Large intestine (tissue), 3 donors: ENCODE data around the gene GORAB. TPM values are rescaled to one million over a fixed set of nuclear protein-coding genes. Genes with fewer than 3 reads are reported as not detected.

Source experiments
- DNase-seq, 2 donors: peaks; one replicate each; pipeline versions ENCODE4 v3.0.0 to v3.0.0-alpha.2; 2013
- H3K27ac ChIP-seq: one replicate; pipeline ENCODE4 v1.5.1; 2013; ENCODE audit warnings: low read length
- H3K27me3 ChIP-seq: 2 replicates; pipeline ENCODE4 v1.6.1; 2013; ENCODE audit warnings: low read length; ENCODE audit not compliant: control insufficient read depth, insufficient read depth
- H3K36me3 ChIP-seq: 2 replicates; pipeline ENCODE4 v1.6.1; 2013; ENCODE audit warnings: low read length; ENCODE audit not compliant: control insufficient read depth, insufficient read depth
- H3K4me1 ChIP-seq: one replicate; pipeline ENCODE4 v1.6.1; 2013; ENCODE audit warnings: low read length; ENCODE audit not compliant: control insufficient read depth, insufficient read depth
- H3K4me3 ChIP-seq: one replicate; pipeline ENCODE4 v1.5.1; 2013; ENCODE audit warnings: low read length
- H3K9me3 ChIP-seq: one replicate; pipeline ENCODE4 v1.6.1; 2013; ENCODE audit warnings: mild to moderate bottlenecking, low read depth, low read length, moderate library complexity; ENCODE audit not compliant: control insufficient read depth
- WGBS: methylation state at CpG from one replicate; pipeline ENCODE4 v1.1.5; 2013; ENCODE audit warnings: low lambda C conversion rate; ENCODE audit not compliant: insufficient coverage; 5-methylcytosine and 5-hydroxymethylcytosine counted together
- polyA plus RNA-seq: library from polyadenylated mRNA; unstranded; fragments of 120-200 nt; gene quantifications from one replicate; pipeline ENCODE4 v1.2.1, GENCODE V29; 2013

Gene GORAB
- polyA plus RNA-seq, 1 donor, result 14.2 TPM

DNA sequence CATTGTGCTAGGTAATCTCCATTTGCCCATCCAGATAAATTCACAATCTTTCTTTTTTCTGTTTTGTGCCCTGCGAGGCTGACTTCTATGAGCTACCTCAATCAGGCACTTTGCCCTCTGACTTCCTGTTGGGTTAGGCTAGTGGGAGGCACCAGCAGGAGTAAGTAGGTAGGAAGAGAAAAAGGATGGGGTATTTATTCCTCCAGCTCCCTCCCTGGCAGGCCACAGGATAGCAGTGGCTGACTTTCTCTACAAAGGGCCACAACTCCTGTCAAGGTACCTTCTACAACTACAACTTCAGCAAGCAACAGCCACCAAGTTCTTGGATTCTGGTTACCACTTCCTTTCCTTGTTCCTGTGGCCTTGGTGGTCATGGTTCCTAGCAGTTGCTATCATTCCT, 18.8 kb upstream of the GORAB start:
- H3K27ac ChIP-seq, result no peak overlapping the region
- H3K36me3 ChIP-seq, result no peaks in the 10 kb centered on the region
- DNase-seq, result no peak
- peaks cover 3% of the 10 kb centered on the region for H3K27me3 ChIP-seq
- H3K4me3 ChIP-seq, result no peak overlapping the region
- no peaks in the 10 kb centered on the region for H3K9me3 ChIP-seq
- H3K4me1 ChIP-seq, result no peaks in the 10 kb centered on the region
- WGBS, result no CpG with 5 or more reads among the region's 1 CpG

DNA sequence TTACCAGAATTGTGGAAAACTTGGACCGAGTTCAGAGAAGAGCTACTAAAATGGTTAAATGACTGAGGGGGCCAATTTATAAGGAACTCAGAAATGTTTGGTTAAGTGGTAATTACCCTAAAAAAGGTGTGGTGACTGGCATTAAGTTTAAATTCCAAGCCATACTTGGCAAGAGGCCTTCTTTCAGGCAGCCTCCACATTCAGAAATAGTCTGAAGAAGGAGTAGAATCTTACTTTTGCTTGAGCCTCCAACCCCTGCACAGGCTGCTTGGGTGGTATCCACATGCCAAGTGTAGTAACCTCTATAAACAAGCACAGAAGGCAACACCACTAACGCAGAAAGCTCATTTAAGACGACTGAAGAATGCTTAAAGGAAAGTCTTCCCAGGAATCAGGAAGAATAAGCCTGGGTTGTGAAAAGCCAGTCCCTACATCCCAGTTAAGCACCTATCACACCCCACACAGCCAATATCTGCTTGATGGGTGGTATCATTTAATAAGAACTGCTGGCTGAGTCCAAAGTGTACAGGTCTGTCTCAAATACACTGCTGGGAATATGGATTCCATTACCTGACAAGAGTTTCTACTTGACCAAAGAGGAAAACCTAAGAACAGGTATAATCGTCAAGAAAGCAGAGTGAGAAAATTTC, 13.7 kb upstream of the GORAB start:
- DNase-seq, result no peak
- H3K4me3 ChIP-seq, result no peak overlapping the region
- H3K27me3 ChIP-seq, result peaks cover 5% of the 10 kb centered on the region
- H3K27ac ChIP-seq, result no peak overlapping the region
- no peaks in the 10 kb centered on the region for H3K9me3 ChIP-seq
- no peaks in the 10 kb centered on the region for H3K4me1 ChIP-seq
- 100% methylated on average over 1 of the region's 4 CpGs for WGBS
- no peaks in the 10 kb centered on the region for H3K36me3 ChIP-seq

DNA sequence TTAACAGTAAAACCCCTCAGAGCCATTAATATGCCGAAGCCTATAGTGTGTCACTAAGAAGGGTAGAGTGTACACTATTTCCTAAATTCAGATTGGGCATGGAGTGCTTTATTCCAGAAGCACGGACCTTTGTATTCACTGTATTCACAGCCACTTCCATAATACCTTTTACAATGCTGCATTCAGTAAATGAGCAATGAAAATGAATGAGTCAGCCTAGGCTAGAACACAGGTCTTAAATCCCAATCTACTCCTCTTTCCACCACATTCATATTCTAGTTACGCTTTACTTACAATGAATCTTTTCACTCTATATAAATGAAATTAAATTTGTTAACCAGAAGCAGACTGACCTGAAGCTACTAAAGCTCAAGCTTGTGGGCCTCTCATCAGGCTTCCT, 13.0 kb upstream of the GORAB start:
- Histone ChIP-seq H3K27ac (no peak overlapping the region), H3K4me3 (no peak overlapping the region), H3K4me1 (no peaks in the 10 kb centered on the region), H3K27me3 (peaks cover 5% of the 10 kb centered on the region), H3K36me3 (no peaks in the 10 kb centered on the region), H3K9me3 (no peaks in the 10 kb centered on the region)
- WGBS, result 100% methylated on average over 1 of the region's 3 CpGs
- no peak for DNase-seq

DNA sequence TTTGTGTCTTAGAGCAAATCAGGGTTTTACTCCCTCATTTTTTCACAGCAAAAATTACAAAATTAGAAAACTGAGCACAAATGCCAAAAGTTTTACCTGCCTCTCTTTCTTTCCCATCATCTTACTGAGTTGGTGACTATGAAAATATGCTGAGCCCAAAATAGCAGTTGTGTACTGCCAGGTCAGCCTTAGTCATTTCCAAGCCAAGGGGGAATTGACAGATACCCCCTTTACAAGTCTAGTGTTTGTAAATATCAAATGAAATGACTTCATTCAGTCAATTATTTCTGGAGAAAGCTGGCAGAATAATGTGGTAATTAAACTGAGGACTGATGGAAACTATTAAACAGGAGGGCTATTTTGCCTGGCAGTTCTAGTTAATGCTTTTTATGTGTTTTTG, 11.4 kb upstream of the GORAB start:
- H3K27ac ChIP-seq, result no peak overlapping the region
- DNase-seq, result no peak
- H3K36me3 ChIP-seq, result no peaks in the 10 kb centered on the region
- no peaks in the 10 kb centered on the region for H3K4me1 ChIP-seq
- H3K27me3 ChIP-seq, result peaks cover 5% of the 10 kb centered on the region
- no peak overlapping the region for H3K4me3 ChIP-seq
- H3K9me3 ChIP-seq, result no peaks in the 10 kb centered on the region

DNA sequence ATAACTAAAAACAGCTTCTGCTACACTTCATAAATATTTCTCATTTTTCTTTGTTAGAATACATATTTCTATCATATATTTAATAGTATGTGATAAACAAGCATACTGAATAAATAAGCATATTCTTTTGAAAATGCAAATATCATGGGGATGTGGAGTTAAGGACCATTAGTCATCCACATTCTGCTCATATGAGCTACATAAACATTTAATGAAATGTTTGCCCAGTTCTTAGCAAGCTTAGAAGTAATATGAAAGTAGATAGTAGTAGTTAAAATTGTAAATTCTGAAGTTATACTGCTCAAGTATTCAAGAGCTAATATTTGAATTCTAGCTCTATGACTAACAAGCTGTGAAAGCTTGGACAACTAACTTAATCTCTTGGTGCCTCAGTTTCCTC, 10.1 kb upstream of the GORAB start:
- H3K27me3 ChIP-seq, result peaks cover 7% of the 10 kb centered on the region
- DNase-seq, result no peak
- H3K27ac ChIP-seq, result no peak overlapping the region
- no peaks in the 10 kb centered on the region for H3K4me1 ChIP-seq
- no peak overlapping the region for H3K4me3 ChIP-seq
- H3K36me3 ChIP-seq, result no peaks in the 10 kb centered on the region
- H3K9me3 ChIP-seq, result no peaks in the 10 kb centered on the region

DNA sequence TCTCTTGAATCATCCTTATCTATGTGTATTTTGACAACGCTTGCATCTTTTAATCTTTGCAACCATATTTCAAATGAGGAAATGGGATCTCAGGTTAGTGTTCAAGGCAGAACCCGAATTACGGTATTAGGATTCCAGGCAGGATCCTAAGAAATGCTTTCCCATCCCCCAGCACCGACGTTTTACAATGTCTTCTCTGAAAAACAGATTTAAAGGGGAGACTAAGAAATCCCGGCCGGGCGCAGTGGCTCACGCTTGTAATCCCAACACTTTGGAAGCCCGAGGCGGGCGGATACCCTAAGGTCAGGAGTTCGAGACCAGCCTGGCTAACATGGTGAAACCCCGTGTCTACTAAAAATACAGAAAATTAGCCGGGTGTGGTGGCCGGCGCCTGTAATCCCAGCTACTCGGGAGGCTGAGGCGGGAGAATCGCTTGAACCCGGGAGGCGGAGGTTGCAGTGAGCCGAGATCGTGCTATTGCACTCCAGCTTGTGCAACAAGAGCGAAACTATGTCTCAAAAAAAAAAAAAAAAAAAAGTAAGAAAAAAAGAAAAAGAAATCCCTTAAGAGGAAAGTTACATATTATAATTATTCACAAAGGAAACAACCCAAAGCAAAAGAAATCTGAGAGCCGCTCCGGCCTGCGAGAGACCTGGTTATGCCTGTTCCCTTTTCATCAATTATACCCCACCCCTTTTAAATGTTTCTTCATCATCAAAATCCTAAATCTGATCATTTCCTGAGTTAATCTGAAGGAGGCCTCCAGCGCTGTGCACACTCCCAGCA, 801 bp upstream of the GORAB start:
- peak in 1 of 2 donors; percentile 8 for DNase-seq
- Histone ChIP-seq H3K27me3 (peaks cover 11% of the 10 kb centered on the region), H3K36me3 (no peaks in the 10 kb centered on the region), H3K27ac (peak overlapping the region; percentile 95), H3K4me3 (peak overlapping the region; percentile 88), H3K9me3 (no peaks in the 10 kb centered on the region), H3K4me1 (peaks cover 3% of the 10 kb centered on the region)
- WGBS, result no CpG with 5 or more reads among the region's 29 CpGs

DNA sequence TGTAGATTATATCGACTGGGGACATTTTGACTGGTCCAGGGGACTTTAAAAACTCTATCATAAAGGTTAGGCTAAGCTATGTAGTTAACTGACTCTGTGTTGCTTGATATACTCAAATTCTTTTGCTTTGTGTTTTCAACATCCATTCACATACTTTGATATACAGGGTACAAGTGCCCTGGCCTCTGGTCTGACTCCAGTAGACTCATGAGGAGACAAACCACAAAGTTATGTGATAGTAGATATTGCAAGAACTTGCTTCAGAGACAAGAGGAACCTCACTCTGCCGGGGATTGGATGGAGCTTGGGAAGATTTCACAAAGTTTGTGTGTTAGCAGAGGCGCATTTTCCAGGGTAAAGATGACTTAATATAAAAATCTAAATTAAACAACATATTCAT, 1.3 kb downstream of the GORAB start:
- Histone ChIP-seq H3K27ac (no peak overlapping the region), H3K36me3 (no peaks in the 10 kb centered on the region), H3K4me1 (peaks cover 3% of the 10 kb centered on the region), H3K9me3 (no peaks in the 10 kb centered on the region), H3K4me3 (no peak overlapping the region), H3K27me3 (peaks cover 2% of the 10 kb centered on the region)
- no peak for DNase-seq
- no CpG with 5 or more reads among the region's 3 CpGs for WGBS

DNA sequence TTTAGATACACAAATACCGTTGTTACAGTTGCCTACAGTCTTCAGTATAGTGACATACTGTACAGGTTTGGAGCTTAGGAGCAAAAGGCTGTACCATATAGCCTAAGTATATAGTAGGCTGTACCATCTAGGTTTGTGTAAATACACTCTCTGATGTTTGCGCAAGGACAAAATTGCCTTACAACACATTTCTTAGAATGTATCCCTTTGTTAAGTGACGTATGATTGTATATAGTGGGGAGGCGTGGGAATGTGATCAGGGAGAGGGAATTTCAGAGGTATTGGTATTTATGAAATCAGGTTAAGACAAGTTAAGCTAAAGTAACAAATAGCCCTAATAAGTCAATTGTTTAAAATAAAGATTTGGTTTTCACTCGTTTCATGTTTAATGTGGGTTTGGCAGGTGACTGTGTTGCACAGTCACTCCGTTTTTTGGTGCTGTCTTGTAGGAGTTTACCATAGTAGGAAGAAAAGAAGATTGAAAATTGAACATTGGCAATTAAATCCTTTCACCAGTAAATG, 2.7 kb downstream of the GORAB start:
- no peak overlapping the region for H3K4me3 ChIP-seq
- H3K36me3 ChIP-seq, result peaks cover 5% of the 10 kb centered on the region
- no peak for DNase-seq
- WGBS, result 100% methylated on average over 2 of the region's 6 CpGs
- H3K9me3 ChIP-seq, result no peaks in the 10 kb centered on the region
- H3K4me1 ChIP-seq, result peaks cover 3% of the 10 kb centered on the region
- H3K27me3 ChIP-seq, result no peaks in the 10 kb centered on the region
- no peak overlapping the region for H3K27ac ChIP-seq

DNA sequence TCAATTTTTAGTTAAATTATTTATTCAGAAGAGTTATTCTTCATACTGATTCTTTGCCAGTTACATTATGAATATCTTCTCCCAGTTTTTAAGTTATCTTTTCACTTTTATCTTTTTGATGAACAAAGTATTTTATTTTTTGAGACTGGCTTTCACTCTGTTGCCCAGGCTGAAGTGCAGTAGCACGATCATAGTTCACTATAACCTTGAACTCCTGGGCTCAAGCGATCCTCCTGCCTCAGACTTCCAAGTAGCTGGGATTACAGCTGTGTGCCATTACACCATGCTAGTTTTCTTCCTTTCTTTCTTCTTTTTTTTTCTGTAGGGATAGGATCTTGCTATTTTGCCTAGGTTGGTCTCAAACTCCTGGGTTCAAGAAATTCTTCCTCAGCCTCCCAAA, 3.5 kb downstream of the GORAB start:
- Histone ChIP-seq H3K36me3 (peaks cover 7% of the 10 kb centered on the region), H3K4me1 (peaks cover 3% of the 10 kb centered on the region), H3K9me3 (no peaks in the 10 kb centered on the region), H3K27me3 (no peaks in the 10 kb centered on the region), H3K27ac (no peak overlapping the region), H3K4me3 (no peak overlapping the region)
- no CpG with 5 or more reads among the region's 2 CpGs for WGBS
- no peak for DNase-seq

DNA sequence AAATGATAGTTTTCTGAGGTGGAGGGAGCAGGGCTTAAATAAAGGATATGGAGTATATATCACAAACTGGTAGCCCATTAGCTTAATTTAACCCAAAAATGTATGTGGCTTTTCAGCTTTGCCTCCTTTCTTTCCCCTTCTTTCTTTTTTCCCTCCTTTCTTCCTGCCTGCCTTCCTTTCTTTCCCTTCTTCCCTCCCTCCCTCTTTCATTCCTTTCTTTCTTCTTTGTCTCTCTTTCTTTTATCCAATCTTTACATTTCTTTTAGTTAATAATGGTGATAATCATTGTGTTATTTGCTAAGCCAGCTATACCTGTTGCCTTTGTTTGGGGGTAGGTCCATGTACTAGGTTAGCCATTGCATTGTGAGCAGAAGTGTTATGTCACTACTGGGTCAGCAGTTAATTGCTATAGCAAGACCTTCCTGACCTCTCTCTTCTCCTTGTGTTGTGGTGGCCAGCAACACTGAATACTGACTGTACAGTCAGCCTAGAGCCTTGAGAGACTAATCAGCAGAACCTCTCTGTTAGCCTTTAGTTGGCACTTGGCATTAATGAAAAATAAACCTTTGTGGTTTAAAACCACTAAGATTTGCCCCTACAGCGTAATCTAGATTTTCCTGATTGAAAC, 5.1 kb downstream of the GORAB start:
- Histone ChIP-seq H3K4me3 (no peak overlapping the region), H3K27ac (no peak overlapping the region), H3K27me3 (no peaks in the 10 kb centered on the region), H3K36me3 (peaks cover 18% of the 10 kb centered on the region), H3K9me3 (no peaks in the 10 kb centered on the region), H3K4me1 (peaks cover 3% of the 10 kb centered on the region)
- WGBS, result 100% methylated on average over 1 of the region's 1 CpG
- DNase-seq, result no peak
